Lower leg skin (tissue), 3 donors: ENCODE results near the gene CLC.

Source experiments
- CTCF ChIP-seq, 3 donors: fragments of 450-650 bp; IDR thresholded peaks; one replicate each; pipeline ENCODE4 v1.5.1; 2016; ENCODE audit warnings: antibody characterized with exemption in 3 of 3, mild to moderate bottlenecking in 3 of 3, moderate library complexity in 2 of 3
- POLR2A ChIP-seq, 2 donors: fragments of 450-650 bp; IDR thresholded peaks; one replicate each; pipeline ENCODE4 v1.6.1; 2016 to 2017; ENCODE audit warnings: antibody characterized with exemption in 2 of 2, mild to moderate bottlenecking in 1 of 2, moderate library complexity in 1 of 2

DNA sequence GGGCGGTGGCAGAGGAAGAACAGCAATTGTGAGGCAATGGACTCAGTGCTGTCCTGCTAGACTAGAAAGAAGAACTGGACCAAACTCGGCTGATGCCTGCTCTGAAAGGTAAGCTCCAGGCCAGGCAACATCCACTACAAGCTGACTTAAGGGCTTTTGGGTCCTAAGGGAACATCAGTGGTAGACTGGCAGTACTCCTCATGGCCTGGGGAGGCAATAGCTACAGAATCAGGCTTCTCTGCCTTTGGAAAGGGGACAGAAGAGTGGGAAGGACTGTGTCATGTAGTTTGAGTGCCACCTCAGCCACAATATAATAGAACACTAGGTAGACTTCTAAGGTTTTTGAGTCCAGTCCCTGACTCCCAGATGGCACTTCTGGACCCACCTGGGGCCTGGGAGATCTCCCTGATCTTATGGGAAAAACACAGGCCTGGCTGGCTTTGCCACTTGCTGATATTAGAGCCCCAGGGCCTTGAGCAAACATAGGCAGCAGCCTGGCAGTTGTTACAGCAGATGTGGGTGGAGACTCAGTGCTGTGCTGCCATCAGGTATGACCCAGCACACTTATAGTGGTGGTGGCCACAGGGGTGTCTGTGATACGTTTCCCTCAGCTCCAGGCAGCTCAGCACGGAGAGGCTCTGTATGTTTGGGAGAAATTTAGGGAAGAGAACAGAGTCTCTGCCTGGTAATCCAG lies 9.2 kb upstream of the CLC start:
- TF ChIP-seq POLR2A (IDR thresholded peaks at IDR 0.05), result no peak
- TF ChIP-seq CTCF (IDR thresholded peaks at IDR 0.05), result no peak
